ENCODE data around the gene JMJD1C. TPM values are rescaled to one million over a fixed set of nuclear protein-coding genes. Genes with fewer than 3 reads are reported as not detected.

The JMJD1C gene
- 123 and 129 TPM in 2 replicates for polyA plus RNA-seq

GRCh38 chr10:63465293-63466143, at the start of gene JMJD1C:
Gene JMJD1C, minus strand, starts transcription at chr10:63465977. Its CDS starts 315 bp downstream, at chr10:63465662.

GRCh38 chr10:63133056-63133820, 332.5 kb downstream of the JMJD1C start, which contains the start of gene NRBF2:
Gene NRBF2, plus strand, starts transcription at chr10:63133328. Its CDS starts 143 bp downstream, at chr10:63133471.

Other genes with a start within 250 kb of the JMJD1C start
- gene REEP3, start 55.4 kb upstream of the JMJD1C start, polyA plus RNA-seq, result 8.3 and 11.5 TPM in 2 replicates